HG02970 (cell line): ENCODE measurements around the gene TEAD1.

ENCODE experiments used
- ATAC-seq: cut with Tn5 transposase; IDR thresholded peaks from one replicate; pipeline ENCODE4 v1.9.1; 2021; ENCODE audit warnings: mild to moderate bottlenecking, moderate library complexity, moderate number of reproducible peaks; ENCODE audit not compliant: unreplicated experiment, low FRiP score

TEAD1 gene

DNA sequence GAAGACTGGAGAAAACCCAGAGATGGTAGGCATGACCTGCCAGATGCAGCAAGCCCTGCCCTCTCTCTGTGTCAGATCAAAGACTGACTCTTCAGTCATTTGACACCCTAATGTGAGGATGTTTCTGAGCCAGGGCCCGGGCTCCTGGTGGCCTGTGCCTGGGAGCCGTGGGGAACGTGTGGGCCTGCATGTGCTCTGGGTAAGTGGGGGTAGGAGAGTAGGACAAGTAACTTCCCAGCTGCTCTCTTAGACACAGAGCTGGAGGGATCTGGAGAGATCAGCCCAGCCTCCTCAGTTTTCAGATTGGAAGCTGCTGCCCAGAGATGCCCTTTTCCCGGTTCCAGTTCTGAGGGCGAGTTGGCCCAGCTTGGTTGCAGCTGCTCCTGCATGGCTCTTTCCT, 110.8 kb downstream of the TEAD1 start:
- no peak for ATAC-seq

DNA sequence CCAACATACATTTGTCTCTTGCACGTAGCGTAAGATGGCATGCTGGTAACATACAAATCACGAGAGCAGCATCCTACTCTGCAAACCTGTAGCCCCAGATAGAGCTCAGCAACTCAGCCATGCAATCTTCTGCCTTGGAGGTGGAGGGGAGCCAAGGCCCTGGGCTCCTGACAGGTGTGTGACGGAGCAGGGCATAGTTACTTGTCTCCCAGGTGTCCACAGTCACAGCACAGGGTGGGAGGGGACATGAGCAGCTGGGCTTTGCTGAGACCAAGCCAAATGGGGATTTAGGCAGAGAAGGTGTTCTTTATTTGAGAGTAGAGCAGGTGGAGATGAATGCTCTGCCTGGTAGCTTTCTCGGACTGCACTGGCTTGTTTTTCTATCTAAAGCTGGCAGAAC, 111.7 kb downstream of the TEAD1 start:
- no peak for ATAC-seq

DNA sequence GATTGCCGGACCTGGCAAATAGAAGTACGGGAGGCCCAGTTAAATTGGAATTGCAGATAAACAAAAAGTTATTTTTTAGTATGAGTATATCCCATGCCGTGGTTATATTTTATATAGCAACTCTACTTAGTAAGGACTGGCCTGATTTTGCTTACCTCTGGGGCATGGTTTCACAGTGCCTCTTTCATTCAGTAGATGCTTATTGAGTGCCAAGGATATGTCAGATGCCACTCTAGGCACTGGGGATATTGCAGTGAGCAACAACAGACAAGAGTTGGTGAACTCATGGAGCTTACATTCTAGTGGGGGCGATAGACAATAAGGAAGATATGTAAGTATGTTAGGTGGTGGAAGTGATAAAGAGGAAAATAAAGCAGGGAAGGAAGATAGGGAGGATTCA, 112.2 kb downstream of the TEAD1 start:
- no peak for ATAC-seq

DNA sequence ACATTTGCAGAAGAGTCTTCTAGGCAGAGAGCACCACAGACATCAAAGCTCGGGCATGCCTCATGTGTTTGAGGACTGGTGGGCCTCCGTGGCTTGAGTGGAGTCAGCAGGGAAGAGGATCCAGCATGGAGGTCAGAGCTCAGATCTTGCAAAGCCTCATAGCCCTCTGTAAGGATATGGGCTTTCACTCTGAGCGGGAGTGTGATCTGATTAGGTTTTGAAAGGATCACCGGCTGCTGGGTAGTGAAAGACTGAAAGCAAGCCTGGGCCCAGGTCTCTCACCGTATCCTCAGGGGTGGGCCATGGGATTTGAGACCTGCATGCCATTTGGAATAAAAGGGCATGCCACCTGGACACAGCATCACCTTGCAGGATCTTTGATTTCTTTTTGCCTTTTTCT, 112.7 kb downstream of the TEAD1 start:
- no peak for ATAC-seq

DNA sequence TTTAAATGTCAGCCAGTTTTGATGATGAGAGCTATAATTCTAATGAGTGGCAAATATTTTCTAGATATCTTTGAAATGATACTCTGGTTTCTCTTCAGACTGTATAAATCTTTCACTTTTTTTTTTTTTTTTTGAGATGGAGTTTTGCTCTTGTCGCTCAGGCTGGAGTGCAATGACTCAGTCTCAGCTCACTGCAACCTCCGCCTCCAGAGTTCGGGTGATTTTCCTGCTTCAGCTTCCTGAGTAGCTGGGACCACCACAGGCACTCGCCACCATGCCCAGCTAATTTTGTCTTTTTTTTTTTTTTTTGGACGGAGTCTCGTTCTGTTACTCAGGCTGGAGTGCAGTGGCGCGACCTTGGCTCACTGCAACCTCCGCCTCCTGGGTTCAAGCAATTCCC, 113.6 kb downstream of the TEAD1 start:
- ATAC-seq: no peak

DNA sequence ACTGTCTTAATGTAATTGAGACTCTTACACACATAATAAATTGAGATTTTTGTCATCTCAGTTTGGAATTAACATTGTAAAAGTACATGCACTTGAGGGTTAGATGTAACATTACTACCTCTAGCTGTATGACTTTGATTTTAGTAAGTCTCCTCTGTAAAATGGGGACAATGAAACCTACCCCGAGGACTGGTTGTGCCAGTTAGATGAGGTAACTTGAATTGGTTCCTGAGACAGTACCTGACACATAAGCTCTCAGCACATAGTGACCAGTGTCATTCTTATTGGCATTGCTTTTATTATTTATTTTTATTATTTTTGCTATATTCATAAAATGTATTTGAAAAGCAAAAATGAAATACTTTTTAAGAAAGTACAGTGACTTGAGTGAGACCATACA, 114.8 kb downstream of the TEAD1 start:
- no peak for ATAC-seq

DNA sequence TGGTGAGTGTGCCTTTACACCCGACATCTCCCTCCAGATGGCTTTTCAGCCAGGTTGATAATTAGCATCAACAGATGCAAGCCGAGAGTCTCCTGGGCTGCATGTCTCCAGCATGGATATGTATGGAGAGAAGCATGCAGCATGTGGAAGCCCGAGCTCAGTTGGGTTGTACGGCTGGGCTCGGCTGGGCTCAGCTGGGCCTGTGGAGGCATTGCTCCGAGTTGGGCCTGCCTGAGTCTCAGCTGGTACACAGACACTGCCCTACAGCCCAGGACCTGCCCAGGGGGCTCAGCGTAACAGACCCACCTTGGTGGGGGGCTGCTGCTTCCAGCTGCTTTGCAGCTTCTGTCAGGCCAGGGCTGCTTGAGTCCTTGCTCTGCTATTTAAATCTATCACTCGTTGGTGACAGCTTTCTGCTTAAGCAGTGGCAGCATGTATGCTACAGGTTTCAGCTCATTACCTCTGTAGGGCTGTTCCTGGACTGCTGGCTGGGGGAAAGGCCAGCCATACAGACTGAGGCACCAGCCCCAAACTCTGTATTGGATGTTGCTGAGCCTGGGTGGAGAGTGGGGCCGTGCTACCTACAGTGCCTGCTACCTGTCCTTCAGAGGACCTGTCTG, 115.5 kb downstream of the TEAD1 start:
- no peak for ATAC-seq

DNA sequence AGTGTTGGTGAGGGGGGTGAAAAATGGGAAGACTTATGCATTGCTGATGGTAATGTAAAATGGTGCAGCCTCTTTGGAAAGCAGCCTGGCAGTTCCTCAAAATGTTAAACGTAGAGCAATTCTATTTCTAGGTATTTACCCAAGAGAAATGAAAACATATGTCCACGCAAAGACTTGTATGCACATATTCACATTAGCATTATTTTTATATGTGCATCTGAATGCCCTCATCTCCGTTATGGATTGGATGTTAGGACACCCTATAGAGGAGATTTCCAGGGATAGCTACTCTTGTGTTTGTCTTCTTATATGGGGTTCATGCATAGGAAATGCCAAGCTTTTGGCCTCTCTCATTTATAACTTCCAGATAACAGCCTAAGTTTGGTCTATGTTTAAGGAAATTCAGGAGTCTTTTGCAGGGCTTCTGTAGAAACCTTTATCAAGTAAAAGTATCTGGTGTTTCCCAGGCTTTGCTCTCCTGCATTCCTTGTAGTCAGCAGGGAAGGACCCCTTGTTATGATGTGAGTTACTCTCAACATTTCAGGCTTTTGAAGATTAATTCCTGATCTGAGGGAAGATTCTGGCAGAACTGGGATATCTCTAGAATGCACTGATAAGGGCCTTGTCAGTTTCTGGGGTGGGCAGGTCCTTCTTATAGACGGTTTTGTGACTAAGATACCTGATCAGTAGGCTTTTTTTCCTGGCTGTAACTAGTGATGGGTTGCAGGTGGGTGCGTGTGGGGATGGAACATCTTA, 116.8 kb downstream of the TEAD1 start:
- ATAC-seq: no peak

DNA sequence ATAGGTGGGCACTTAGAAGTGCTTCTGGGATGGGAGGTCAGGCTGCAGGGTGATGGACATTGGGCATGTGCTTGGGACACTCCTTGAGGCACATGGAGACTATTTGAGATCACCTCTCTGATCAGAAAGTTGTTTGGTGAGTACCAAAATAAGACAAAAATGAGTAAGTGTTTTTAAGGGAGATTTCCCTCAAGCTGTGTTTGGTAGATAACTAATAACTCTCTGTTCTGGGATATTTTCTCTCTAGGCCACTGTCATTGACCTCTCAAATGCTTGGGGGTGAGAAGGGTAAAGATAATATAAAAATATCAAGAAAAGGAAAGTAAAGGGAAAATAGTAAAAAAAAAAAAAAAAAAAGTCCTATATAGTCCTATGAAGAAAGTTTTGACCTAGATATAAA, 117.8 kb downstream of the TEAD1 start:
- ATAC-seq: no peak

DNA sequence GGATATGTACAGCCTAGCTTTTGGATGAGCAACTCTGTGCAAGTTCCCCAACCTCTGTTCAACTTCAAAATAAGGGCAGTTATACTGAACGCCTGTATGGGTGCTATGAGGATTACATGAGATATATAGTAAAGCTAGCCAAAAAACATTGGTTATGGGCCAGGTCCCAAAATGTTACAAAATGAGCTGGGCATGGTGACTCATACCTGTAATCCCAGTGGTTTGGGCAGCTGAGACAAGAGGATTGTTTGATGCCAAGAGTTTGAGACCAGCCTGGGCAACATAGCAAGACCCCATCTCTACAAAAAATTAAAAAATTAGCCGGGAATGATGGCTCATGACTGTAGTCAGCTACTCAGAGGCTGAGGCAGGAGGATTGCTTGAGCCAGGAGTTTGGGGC, 118.4 kb downstream of the TEAD1 start:
- ATAC-seq: no peak

DNA sequence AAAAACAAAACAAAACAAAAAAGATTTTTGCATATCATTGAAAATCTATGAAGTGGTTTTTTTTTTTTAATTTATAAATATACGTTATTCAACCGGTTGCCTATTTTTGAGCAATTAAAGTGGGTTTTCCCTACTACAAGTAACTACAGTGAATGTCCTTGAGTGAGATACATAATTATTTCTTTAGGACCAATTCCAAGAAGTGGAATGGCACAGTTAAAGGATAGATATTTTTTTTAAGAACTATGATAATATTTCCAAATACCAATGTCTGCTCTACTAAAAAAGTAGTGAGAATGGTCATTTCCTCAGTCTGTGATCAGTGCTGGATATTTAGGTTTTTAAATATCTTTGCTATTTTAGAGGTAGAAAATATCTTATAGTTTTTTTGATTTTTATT, 118.8 kb downstream of the TEAD1 start:
- no peak for ATAC-seq

DNA sequence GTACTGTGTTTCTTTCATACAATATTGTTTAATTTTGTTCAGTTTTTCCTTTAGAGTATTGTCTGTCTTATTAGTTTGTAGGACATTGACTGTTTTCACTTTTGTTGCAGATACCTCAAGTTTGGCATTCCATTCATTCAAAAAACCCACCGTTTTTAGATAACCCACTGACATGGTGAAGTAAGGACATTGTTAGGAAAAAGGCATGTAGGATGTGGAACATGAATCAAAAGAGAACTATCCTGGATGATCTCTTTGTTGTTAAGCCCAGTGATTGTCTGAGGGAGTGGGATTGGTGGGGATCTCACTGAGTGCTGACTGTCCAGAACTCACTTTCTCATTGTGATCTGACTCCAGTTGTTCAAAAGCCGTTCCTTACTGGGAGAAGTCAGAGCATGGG, 119.3 kb downstream of the TEAD1 start:
- ATAC-seq: no peak

DNA sequence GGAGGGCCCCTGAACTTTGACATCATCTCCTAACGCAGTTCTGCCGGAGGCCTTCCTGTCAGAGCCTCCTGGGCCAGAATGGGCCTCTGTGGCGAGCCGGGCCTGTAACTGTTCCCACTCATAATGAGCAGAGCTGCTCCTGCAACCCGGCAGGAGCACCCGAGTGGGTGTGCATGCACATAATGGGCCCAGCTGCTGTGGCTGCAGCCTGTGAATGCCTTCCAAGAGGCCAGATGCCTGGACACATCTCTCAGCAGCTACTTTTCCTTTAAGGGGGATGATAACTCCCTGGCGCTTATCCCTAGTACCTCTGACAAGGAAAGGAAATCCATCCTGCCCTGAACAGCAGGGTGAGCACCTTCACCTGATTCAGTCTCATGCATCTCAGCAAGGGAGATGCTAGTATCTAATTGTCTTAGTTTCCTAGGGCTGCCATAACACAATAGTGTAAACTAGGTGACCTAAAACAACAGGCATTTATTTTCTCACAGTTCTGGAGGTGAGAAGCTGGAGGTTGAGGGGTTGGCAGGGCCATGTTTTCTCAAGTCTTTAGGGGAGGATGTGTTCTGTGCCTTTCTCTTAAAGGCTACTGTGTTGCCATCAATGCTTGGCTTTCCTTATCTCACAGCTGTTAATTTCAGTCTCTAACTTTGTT, 120.5 kb downstream of the TEAD1 start:
- ATAC-seq: no peak

DNA sequence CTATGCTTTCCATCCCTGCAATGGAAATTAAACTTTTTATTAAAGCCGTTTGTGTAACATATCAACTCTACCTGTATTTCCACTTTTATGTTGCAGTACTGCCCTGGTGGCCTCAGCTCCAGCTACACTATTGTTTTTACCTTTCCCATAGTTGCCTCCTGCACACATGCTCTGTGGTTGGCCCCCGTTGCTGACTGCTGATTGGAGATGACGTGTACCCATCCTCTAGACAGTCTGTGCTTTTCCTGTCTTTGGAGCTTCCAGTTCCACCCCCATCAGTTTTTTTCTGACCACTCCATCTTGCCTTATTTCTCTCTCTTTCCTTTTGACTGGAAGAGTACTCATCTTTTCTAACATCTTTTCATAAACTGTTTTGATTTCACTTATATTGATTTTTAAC, 123.8 kb downstream of the TEAD1 start:
- no peak for ATAC-seq

DNA sequence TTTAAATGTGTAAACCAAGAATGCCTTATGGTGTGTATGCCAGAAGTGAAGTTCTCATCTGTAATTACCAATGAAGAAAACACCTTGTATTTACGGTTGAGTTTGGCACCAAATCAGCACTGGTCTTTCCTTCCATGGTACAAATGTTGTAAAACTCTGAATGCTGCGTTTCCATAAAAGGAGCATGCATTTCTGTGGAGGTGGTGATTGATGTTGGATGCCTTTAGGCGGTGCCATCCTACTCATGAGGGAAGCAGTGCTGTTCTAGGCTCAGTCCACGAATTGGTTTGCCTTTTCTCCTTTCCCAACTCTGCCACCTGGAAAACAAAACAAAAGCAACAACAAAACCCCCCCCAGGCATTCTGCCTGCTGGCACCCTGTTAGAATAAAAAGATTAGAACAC, 124.4 kb downstream of the TEAD1 start:
- no peak for ATAC-seq

DNA sequence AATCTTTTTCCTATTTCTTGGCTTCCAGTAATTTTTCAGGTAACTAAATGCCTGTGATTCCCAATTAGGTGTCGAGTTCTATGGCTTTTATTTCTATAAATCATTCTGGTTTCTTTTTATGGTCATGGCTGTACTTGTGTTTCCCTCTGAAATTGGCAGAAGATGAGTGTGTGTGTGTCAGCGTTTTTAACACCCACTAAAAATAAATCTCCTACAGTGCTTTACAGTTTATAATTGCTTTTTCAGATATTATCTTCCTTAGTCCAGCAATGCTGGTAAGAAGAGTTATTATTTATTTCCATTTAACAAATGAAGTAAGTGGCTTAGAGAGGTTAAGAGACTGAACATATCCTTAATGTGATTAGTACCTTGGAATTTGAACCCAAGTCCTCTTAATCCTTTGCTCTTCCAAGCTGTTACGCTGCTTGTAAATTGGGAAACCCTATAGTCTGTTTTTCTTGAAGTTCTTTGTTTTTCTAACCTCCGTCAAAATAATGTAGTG, 125.2 kb downstream of the TEAD1 start:
- ATAC-seq: no peak

DNA sequence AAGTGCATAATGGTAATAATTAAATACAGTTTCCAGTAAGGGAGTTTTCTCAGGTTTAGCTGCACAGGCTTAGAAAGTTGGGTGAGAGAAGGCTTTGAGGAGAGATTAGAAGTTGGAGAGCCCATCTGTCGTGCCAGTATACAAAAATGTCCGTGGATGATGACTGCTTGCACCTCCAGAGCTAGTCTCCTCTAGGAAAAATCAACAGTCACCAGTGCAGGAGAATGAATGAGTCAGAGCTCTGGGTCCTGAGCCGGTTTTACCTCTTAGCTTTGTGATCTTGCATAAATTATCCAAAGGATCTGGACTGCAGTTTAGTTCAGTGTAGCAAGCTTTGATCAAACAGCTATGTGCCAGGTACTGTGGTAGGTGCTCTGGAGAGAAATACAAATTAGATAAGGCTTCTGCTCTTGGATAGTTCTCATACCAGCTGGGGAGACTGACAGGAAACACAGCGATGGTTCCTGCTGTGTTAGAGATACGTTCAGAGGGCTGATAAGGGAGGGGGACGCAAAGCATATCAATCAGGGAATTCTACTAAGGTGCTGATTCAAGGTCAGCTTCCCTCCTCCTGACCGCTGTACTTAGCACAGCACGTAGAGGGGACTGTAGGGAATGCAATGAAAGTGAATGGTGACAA, 125.9 kb downstream of the TEAD1 start:
- no peak for ATAC-seq

DNA sequence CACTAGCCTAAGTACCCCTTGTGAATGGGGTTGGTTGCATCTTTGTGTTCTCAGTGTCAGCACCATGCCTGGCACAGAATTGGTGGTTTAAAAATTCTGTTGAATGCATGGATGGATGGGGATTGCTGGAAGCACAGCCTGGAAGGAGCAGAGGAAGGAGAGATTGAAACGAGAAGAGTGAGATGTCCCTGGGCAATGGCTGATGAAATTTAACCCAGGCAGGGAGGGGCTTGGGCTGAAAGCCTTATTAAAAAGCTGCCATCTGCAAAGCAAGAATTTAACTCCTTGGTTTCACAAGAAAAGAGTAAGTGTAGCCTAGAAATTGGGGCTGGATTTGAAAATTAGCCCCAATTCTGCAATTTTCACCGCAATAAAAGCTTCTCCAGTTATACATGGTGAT, 126.7 kb downstream of the TEAD1 start:
- ATAC-seq: no peak

DNA sequence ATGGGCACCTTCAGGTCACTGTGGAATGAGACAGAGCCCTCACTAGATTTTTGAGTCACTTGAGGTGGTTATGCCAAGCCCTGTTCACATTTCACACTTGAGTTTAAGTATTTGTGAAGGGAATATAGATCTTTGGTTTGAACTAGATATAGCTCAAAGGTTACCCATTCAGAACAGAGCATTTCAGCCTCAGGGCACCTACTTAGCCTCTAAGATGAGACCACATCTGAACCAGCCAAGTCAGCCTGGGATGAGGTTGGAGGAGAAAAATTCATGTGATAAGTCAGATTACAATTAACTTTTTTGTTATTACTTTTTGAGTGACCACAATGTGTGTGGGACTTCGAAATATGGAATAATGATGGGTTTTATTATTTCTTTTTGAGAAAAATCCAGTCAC, 127.8 kb downstream of the TEAD1 start:
- no peak for ATAC-seq

DNA sequence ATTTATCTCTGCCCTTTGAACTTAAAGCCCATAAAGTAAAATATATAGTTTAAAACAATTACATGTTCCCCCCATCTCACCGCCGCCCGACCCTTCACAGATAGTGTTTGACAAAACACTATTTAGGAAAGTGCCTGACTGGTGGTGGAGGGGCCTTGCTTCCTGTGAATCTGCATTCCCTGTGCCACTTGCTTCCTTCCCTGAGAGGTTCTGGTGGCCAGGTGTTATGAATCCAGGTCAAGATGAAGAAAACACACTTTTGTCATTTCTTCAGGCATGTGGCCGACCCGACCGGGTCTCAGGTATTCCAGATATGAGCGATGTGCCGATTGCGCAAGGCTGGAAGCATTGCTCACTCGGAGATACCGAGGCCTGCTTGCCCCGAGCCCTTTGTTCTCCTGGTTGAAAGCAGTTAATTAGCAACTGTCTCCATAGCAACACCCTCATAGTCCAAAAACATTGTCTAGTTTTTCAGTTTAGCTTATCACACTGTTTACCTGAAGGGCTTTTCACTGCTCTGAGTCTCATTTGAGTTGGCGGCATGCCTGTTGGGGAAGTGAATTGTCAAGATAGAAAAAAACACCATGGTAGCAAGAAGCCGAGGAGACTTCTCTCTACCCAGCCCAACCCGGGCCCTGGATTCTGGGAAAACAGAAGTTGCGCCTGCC, 128.3 kb downstream of the TEAD1 start:
- no peak for ATAC-seq
